Activated CD4-positive, alpha-beta T cell treated with anti-CD3 and anti-CD28 coated beads, Interleukin-2, amount 50 U/mL, for 48 hours (primary cell): ENCODE measurements around the gene EXOC6.

Experiments
- DNase-seq, 2 experiments: peaks; one replicate each; pipeline ENCODE4 v3.0.0-alpha.2; 2020

Gene EXOC6, protein sequence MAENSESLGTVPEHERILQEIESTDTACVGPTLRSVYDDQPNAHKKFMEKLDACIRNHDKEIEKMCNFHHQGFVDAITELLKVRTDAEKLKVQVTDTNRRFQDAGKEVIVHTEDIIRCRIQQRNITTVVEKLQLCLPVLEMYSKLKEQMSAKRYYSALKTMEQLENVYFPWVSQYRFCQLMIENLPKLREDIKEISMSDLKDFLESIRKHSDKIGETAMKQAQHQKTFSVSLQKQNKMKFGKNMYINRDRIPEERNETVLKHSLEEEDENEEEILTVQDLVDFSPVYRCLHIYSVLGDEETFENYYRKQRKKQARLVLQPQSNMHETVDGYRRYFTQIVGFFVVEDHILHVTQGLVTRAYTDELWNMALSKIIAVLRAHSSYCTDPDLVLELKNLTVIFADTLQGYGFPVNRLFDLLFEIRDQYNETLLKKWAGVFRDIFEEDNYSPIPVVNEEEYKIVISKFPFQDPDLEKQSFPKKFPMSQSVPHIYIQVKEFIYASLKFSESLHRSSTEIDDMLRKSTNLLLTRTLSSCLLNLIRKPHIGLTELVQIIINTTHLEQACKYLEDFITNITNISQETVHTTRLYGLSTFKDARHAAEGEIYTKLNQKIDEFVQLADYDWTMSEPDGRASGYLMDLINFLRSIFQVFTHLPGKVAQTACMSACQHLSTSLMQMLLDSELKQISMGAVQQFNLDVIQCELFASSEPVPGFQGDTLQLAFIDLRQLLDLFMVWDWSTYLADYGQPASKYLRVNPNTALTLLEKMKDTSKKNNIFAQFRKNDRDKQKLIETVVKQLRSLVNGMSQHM

DNA sequence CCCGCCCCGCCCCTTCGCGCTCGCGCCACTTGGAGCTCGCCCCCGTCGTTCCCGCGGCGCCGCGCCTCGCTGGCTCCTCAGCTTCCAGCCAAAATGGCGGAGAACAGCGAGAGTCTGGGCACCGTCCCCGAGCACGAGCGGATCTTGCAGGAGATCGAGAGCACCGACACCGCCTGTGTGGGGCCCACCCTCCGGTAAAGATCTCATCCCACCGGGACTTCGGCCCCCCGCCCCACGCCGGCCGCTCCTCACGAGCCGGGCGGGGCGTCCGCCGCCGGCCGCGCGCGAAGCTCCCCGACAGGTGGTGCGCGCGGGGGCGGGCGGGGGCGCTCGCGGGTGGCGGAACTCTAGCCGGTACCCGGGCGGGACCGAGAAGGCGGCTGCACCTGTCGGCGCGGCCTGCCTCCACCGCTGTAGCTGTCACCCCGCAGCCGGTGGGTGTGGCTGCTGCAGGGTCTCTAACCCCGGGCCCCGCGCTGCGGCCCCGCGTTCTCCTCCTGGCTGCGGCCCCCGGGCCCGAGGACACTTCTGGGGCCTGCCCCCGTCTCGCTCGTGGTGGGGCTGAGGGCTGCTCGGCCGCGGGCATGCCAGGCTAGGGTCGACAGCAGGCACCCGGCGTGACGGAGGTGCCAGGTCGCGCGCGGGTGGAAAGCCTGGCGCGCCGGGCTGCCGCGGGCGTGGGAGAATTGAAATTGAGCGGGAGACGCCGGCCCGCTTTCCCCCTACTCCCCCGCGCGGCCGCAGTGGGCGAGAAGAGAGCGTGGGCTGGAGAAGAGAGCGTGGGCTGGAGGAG lies at the start of gene EXOC6:
Gene EXOC6, plus strand, starts transcription at position 80 of the 793 bp plus-strand sequence. Its CDS starts 14 bp downstream, at position 94.
- peak; percentile 82 to 84 for DNase-seq

DNA sequence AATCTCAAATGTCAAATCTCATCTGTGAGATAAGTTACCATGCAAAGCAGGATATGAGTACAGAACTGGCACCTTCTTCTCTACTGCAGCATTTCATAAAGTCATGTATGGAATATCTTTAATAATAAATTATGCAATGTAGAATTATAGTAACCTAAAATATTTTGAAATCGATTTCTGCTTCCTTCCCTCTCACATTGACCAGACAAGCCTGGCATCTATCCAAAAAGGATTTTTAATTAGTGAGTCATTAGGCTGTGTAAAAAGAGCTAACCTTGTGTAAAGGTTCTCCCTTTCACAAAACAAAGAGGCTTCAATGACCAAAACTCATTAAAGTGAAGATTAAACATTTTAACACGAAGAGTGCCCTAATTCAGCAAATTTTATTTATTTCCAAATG lies 48.8 kb upstream of the EXOC6 start:
- DNase-seq = no peak

DNA sequence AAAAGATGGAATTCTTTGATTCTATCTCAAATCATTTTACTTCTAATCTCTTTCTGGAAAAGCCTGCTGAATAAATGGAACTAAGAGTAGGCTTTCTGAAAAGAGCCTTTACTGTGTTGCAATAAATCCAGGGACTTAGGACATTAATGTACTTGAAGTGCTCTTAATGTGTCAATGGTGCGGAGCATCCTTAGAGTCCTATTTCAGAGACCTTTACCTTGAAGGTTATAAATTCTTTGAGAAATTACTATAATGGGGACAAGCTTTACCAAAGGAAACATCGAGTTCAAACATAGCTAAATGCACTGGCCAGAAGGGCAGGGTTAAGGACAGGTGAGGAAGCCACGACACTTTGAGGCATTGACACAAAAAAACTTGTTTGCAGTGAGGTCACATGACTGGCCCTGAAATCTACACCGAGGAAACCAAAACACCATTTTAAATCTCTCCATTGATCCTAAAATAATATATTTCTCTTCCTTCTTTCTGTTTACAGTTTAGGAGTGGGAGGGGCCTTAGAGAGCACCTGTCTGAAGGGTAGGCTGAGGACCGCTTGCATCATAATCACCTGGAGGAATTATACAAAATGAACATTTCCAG lies 48.1 kb upstream of the EXOC6 start:
- DNase-seq = no peak

DNA sequence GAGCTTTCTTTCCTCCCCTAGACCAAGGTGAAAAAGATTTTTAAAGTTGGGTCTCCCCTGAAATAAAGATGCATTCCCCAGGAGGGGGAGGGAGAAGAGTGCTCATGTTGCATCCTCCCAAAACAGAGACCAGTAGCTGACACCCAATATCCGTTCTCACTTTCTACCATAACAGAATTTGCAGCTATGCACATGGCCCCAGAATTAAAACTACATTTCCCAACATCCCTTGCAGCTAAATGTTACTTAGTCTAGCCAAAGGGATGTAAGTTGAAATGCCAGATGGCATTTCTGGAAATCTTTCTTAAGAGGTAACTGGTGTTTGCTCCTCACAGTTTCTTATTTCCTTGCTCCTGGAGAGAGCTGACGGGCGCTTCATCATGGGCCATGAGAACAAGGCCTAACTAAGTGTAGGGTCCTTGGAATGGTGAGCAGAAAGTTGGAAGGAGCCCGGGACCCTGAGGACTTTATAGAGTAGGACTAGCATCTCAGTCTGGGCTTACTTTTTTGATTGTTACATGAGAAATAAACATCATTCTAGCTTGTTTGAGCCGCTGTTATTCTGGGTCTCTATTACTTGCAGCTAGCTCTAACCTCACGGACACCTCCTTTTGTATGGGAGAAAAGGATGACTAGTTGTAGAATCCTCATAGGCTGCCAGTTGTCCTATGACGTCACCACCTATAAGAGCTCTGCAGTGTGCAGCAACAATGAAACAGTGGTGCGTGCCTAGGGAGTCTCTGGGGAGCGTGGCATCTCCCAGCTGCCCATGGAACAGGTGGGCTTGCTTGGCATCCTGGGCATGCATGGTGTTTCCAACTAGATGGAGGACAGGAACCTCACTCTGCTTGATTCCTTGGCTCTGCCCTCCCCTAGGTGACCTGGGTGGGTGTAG lies 46.1 kb upstream of the EXOC6 start:
- DNase-seq = no peak

DNA sequence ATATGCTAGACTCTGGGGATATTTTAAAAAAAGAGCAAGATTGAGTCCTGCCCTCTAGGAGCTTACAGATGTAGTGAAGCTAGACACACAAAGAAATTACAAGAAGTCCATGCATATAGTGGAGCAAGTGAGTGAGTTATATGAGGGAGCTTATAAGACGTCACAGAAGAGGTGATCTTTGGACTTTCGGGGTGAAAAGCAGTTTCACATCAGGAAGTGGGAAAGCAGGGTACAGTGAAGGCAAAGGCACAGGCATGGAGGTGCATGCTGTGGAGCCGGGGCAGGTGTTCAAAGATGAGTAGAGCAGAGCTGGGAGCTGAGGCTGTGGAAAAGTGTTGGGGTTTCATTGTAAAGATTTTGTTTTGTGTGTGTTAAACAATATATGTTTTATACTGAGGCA lies 38.5 kb upstream of the EXOC6 start:
- no peak for DNase-seq

DNA sequence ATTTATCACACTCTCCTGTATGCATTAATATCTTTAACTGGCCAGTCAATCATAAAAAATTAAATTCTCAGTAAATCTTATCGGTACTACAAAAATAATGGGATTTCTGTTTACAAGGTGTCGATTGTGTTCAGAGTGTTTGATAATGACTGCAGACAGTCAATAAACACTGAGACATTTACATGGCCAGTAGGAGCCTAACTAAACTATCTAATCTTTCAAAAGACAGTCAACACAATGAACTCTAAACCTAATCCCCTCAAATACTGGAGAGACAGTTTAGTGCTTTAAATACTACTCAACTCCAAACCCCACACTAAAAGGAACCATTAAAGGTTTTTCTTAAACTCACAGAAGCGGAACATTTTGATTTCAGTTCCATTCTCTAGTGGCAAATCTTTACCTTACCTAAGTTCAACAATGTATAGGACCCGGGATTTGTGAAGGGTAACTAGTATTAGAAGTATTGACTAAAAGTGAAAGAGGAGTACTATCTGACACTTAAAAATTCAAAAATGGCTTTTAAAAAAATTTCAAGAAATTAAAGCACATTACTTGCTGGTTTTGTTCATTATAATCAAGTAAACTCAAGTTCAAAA lies 37.3 kb upstream of the EXOC6 start:
- DNase-seq = no peak

DNA sequence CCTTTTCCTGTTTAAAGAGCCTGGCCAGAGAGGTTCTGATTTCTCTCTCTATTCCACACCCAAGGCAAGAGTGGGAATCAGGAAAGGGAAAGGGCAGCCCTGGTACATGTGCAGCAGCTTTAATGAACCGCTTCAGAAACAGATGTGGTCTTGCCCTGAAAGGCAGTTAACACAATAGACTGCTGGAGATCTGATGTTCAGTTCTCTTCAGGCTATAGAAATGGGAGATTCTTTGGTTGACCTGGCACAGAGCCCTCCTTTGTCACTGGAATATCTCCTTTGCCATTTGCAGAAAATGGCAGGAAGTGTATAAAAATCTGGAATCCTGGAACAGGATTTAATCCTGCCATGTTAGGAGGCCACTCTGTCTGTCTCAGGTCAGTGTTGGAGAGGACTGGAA lies 36.3 kb upstream of the EXOC6 start:
- DNase-seq = no peak

DNA sequence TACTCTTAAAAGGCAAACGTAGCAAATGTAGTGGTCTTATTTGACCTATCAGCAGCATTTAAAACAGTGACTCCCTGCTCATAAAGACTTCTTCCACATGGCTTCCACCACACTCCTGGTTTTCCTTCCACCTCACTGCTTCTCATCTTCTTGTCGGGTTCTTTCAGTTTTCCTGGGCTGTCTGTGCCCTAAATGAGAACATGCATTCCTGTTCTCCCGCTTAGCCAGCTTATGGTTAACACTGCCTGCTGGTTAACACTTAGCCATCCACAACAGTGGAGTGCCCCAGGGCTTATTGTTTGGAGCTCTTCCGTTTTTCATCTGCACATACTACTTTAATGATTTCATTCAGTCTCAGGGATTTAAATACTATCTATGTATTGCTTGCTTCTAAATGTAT lies 34.3 kb upstream of the EXOC6 start:
- no peak for DNase-seq

DNA sequence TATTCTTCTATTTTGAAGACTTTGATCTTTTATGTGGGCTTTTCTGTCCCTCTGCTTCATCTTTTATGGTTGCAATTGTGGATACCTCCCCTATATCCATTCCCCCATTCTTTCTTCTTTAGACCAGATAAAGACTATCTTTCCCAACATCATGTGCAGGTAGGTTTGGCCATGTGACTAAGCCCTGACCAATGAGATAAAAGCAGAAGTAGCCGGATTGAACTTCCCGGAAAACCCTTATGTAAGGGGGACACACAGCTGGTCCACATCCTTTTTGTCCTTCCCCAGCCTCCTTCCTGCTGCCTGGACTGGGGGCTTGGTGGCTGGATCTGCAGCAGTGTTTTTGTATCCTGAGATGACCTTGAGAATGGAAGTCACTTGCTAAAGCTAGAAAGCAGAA lies 33.5 kb upstream of the EXOC6 start:
- no peak for DNase-seq

DNA sequence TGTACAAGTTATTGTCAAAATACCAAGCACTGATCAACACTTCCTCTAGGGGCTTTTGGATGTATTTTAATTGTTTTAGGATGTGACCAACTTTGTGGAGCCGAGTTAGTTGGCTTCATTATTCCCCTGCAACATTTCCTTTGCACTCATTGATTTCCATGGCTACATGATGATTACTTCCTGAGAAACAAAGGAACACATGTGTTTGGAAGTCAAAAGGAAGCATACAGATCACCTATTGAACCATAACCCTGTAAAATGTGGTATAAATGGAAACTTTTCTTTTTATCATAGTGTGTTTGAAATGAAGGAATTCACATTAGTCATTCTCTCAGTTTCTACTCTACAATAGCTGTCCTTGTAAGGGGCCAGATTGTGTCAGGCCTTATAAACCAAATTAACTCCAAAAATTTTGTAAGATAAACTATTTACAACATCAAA lies 32.2 kb upstream of the EXOC6 start:
- no peak for DNase-seq

DNA sequence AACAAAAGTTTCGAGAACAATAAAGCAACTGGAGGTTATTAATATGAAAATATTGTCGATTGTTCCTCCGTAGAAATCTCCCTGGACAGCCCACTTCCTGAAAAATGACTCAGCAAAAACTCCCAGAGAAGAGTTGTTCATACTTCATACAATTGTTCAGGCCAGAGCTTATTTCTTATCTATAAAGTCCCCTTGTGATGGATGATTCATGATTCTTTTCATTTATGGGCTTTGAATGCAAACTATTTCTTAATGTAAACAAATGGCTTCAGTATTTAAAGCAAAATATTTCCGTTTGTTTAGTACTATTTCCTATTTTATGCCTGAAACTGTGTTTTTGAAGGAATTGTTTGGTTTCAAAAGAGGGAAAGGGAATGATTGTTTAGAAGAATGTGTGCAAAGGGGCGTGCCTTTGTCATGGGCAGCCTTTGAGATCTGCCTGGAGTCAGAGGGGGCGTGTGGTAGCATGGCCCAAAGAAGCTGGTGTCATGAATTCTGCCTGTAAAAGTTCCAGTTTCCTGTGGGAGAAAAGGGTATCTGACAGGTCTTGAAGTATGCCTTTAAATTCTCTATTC lies 26.2 kb upstream of the EXOC6 start:
- no peak for DNase-seq

DNA sequence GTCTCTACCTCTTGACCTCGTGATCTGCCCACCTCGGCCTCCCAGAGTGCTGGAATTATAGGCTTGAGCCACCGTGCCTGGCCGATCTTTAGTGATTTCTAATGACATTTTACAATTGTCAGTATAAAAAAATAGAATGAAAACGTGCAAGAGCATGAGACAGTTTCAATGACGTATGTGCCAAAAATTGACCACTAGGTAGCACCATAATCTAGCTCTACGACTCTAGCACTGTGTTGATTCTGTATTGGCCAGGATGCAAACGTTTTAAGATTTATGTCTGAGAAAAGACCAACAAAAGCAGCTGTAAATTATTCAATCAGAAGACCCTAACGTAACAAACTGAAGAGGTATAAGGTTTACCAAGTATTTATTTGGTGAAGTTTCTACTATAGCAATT lies 25.4 kb upstream of the EXOC6 start:
- no peak for DNase-seq

DNA sequence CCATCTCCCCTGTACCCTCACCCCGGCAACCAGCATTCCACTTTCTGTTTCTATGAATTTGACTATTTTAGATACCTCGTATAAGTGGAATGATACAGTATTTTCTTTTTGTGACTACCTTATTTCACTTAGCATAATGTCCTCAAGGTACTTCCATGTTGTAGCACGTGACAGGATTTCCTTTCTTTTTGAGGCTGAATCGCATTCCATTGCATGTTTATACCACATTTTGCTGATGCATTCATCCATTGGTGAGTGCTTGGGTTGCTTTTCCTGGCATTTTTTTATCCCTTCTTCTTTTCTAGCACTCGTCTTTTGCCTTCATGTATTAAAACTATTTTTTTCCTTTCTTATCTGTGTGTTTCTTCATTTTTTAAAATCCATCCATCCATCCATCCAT lies 22.3 kb upstream of the EXOC6 start:
- no peak for DNase-seq

DNA sequence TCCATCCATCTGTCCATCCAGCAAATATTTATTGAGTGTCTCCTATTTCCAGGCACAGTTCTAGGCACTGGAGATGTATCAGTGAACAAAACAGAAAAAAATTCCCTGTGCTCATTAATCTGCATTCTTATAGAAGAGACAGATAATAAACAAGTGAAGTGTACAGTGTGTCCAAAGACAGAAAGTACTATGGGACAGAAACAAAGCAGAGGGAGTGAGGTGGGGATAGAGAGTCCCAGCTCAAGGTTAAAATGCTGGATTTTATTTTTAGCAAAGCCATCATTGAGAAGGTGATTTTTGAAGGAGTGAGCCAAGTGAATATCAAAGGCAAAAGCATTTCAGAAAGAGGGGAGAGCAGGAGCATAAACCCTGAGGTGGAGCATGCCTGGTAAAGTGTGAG lies 21.8 kb upstream of the EXOC6 start:
- DNase-seq = no peak

DNA sequence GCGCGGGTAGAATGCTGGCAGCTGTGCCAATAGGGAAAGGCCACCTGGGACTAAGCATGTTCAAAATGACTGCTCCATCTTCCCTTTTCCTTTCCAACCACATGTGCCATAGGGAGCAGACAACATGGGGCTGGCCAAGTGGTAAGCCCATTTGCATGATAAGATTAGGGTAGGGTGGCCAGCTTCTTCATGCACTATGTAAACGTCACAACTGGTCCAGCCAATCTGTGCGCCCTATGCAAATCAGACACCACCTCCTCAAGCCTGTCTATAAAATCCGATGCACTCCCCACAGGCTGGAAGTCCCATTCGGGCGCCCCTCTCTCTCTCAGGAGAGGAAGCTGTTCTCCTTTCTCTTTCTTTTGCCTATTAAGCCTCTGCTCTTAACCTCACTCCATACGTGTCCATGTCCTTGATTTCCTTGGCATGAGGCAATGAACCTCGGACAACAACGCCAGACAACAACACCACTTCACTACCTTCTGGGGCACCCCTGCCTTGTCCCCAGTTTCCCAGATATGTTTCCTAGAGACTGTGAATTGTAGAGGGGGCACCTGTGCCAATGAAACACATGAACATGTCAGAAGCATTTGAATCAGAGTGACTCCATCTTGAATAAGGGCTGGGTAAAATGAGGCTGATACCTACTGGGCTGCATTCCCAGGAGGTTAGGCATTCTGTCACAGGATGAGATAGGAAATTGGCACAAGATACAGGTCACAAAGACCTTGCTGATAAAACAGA lies 19.1 kb upstream of the EXOC6 start:
- DNase-seq = no peak

DNA sequence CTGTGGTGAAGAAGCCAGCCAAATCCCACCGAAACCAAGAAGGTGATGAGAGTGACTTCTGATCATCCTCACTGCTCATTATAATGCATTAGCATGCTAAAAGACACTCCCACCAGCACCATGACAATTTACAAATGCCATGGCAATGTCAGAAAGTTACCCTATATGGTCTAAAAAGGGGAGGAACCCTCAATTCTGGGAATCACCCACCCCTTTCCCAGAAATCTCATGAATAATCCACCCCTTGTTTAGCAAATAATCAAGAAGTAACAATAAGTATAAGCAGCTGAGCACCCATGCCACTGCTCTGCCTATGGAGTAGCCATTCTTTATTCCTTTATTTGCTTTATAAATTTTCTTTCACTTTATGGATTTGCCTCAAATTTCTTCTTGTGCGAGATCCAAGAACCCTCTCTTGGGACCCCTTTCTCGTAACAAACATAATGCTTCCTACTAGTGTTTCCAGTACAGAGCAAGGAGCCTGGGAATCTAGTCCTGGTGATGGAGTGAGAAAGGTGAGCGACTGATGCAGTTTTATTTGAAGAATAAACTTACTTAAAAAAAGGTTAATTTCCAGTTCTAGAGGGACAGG lies 18.4 kb upstream of the EXOC6 start:
- no peak for DNase-seq

DNA sequence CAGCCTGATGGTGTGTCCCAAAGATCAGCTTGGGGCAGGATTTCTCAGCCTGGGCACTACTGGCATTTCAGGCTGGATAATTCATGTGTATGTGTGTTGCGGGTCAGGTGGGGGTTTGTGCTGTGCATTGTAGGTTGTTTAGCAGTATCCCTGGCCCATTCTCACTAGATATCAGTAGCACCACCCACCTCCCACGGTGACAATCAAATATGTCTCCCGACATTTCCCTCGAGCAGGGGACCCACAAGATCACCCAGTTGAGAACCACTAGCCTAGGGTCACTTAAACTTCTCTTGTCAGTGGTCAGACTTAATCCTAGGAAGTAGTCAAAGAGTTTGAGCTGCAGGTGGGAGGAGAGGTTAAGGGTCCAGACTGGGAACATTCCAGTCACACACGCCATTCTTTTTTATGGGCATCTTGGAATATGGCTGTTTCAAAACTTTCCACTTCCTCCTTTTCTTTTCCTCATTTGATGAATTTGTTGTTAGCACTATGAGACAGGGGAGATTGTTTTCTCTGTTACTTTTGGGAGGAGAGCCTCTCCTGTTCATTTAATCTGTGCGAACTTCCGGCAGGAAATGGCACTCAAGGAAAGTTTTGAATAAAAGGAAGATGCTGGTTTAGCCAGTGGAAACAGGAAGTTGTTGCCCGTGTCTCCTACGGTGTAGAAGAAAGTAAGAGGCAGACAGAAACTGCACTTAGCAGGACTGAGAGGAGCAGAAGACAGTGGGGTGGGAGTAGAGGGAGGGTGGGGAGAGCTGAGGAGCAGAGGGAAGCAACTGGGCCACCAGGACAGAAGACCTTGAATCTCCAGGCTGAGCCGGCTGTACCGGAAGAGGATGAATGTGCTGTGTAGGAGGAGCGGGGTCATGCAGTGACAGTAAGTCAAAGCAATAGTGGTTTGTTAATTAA lies 17.6 kb upstream of the EXOC6 start:
- DNase-seq = peak; percentile 40 to 45

DNA sequence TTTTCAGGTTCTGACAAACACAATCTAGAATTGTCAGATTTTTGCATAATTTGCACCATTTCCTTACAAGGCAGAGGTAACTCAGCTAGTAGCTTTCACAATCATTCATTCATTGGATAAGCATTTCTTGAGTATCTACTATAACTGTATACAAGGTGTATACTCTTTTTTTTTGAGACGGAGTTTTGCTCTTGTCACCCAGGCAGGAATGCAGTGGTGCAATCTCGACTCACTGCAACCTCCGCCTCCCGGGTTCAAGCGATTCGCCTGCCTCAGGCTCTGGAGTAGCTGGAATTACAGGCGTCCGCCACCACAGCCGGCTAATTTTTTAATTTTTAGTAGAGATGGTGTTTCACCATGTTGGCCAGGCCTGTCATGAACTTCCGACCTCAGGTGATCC lies 16.2 kb upstream of the EXOC6 start:
- no peak for DNase-seq
